ENCODE results near the gene MBOAT1.

The MBOAT1 gene

GRCh38 chr6:20058121-20058905 is 154.0 kb downstream of the MBOAT1 start:
- TF ChIP-seq CTCF (IDR thresholded peaks at IDR 0.05; ENCODE audit: low read depth, low read length), result no peak

GRCh38 chr6:20056350-20056992 is 155.8 kb downstream of the MBOAT1 start:
- DNase-seq, result peak; percentile 33
- H3K9me3 ChIP-seq (ENCODE audit: severe bottlenecking), result peaks cover 6% of the 10 kb centered on the region
- H3K27me3 ChIP-seq (ENCODE audit: insufficient read depth, low read depth, severe bottlenecking), result no peaks in the 10 kb centered on the region
- H3K4me3 ChIP-seq (ENCODE audit: low read depth, low read length), result no peak overlapping the region
- peak; percentile 63 for TF ChIP-seq CTCF (IDR thresholded peaks at IDR 0.05; ENCODE audit: low read depth, low read length)
- H3K36me3 ChIP-seq, result no peaks in the 10 kb centered on the region
- no peak overlapping the region for H3K27ac ChIP-seq

More at GRCh38 chr6:20058121-20058905, 154.0 kb downstream of the MBOAT1 start:
- Histone ChIP-seq H3K4me3 (ENCODE audit: low read depth, low read length) (no peak overlapping the region), H3K27ac (no peak overlapping the region), H3K36me3 (no peaks in the 10 kb centered on the region), H3K9me3 (ENCODE audit: severe bottlenecking) (peaks cover 6% of the 10 kb centered on the region), H3K27me3 (ENCODE audit: insufficient read depth, low read depth, severe bottlenecking) (no peaks in the 10 kb centered on the region)
- DNase-seq, result no peak

GRCh38 chr6:20055916-20056315 is 156.4 kb downstream of the MBOAT1 start:
- DNase-seq, result no peak
- Histone ChIP-seq H3K9me3 (ENCODE audit: severe bottlenecking) (peaks cover under 1% of the 10 kb centered on the region), H3K4me3 (ENCODE audit: low read depth, low read length) (no peak overlapping the region), H3K36me3 (no peaks in the 10 kb centered on the region), H3K27me3 (ENCODE audit: insufficient read depth, low read depth, severe bottlenecking) (no peaks in the 10 kb centered on the region), H3K27ac (no peak overlapping the region)
- no peak for TF ChIP-seq CTCF (IDR thresholded peaks at IDR 0.05; ENCODE audit: low read depth, low read length)
